Osteoblast (primary cell): ENCODE data around the gene TULP1. TPM values are rescaled to one million over a fixed set of nuclear protein-coding genes. Genes with fewer than 3 reads are reported as not detected.
"Not testable (repeated sequence)": the region's sequence is repeated elsewhere in the genome, so short reads cannot be mapped to it uniquely, and the experiment has no call there.

Experiments used
- DNase-seq: peaks from one replicate; pipeline ENCODE4 v3.0.0; 2011; ENCODE audit warnings: low spot score, mixed read lengths; ENCODE audit not compliant: insufficient read length; ENCODE audit errors: missing footprints
- H2AFZ ChIP-seq: 2 replicates; pipeline ENCODE4 v1.6.0; 2011; ENCODE audit warnings: mild to moderate bottlenecking, low read length
- H3K27ac ChIP-seq: 2 replicates; pipeline ENCODE4 v1.5.1; 2011; ENCODE audit warnings: mild to moderate bottlenecking, low read depth, low read length, moderate library complexity
- H3K27me3 ChIP-seq: 2 replicates; pipeline ENCODE4 v1.6.0; 2012; ENCODE audit warnings: mild to moderate bottlenecking, control low read depth, inconsistent platforms, low read length, moderate library complexity; ENCODE audit not compliant: insufficient read depth
- H3K36me3 ChIP-seq: 2 replicates; pipeline ENCODE4 v1.5.1; 2011; ENCODE audit warnings: mild to moderate bottlenecking, low read length, control low read depth, moderate library complexity; ENCODE audit not compliant: insufficient read depth
- H3K4me1 ChIP-seq: 2 replicates; pipeline ENCODE4 v1.5.1; 2011; ENCODE audit warnings: mild to moderate bottlenecking, low read length, control low read depth, moderate library complexity; ENCODE audit not compliant: insufficient read depth
- H3K4me2 ChIP-seq: 2 replicates; pipeline ENCODE4 v1.6.0; 2011; ENCODE audit warnings: mild to moderate bottlenecking, low read length; ENCODE audit not compliant: insufficient read depth
- H3K4me3 ChIP-seq: fragments of 200-600 bp; sonication (generic); 3 replicates; pipeline ENCODE4 v1.5.1; 2012; ENCODE audit warnings: mild to moderate bottlenecking, low read length, inconsistent platforms; ENCODE audit not compliant: insufficient read depth
- H3K79me2 ChIP-seq: 2 replicates; pipeline ENCODE4 v1.6.0; 2012; ENCODE audit warnings: mild to moderate bottlenecking, low read length, control low read depth, inconsistent platforms; ENCODE audit not compliant: insufficient read depth
- H3K9me3 ChIP-seq: 2 replicates; pipeline ENCODE4 v1.5.1; 2011; ENCODE audit warnings: low read depth, low read length, control low read depth
- H4K20me1 ChIP-seq: 2 replicates; pipeline ENCODE4 v1.6.0; 2012; ENCODE audit warnings: mild to moderate bottlenecking, low read length, control low read depth; ENCODE audit not compliant: insufficient read depth
- CTCF ChIP-seq: IDR thresholded peaks from 2 replicates; pipeline ENCODE4 v1.5.1; 2011; ENCODE audit warnings: mild to moderate bottlenecking, low read depth, low read length, moderate library complexity; ENCODE audit errors: extremely low read depth
- total RNA-seq: library from RNA; depleted of rRNA; stranded (reverse); fragments of >200 nt; gene quantifications from 2 replicates; pipeline ENCODE4 v1.2.3, GENCODE V29; 2012

Gene TULP1
- total RNA-seq, 1 donor, result not detected

- no peak for TF ChIP-seq CTCF
- no peaks in the 10 kb centered on the region for H3K79me2 ChIP-seq
- no peak for DNase-seq
- H3K4me1 ChIP-seq, result no peaks in the 10 kb centered on the region
- no peak overlapping the region for H3K4me2 ChIP-seq
- H3K27me3 ChIP-seq, result peaks cover 9% of the 10 kb centered on the region
- H3K27ac ChIP-seq, result no peak overlapping the region
- H3K4me3 ChIP-seq, result no peak overlapping the region
- no peak overlapping the region for H2AFZ ChIP-seq
- H3K9me3 ChIP-seq, result no peaks in the 10 kb centered on the region
- H4K20me1 ChIP-seq, result no peaks in the 10 kb centered on the region
- no peaks in the 10 kb centered on the region for H3K36me3 ChIP-seq
Observed at GRCh38 chr6:35518566-35519312, 6.0 kb upstream of the TULP1 start.

- not testable (repeated sequence) for H3K4me2 ChIP-seq, H3K27me3 ChIP-seq, H3K9me3 ChIP-seq, H2AFZ ChIP-seq, H3K4me1 ChIP-seq, H4K20me1 ChIP-seq, H3K27ac ChIP-seq, H3K4me3 ChIP-seq, H3K36me3 ChIP-seq, H3K79me2 ChIP-seq, DNase-seq
Observed at GRCh38 chr6:35517978-35518377, 5.3 kb upstream of the TULP1 start.

- no peak overlapping the region for H3K27ac ChIP-seq
- no peak overlapping the region for H2AFZ ChIP-seq
- H4K20me1 ChIP-seq, result no peaks in the 10 kb centered on the region
- no peak for DNase-seq
- no peak for TF ChIP-seq CTCF
- no peaks in the 10 kb centered on the region for H3K79me2 ChIP-seq
- H3K4me3 ChIP-seq, result no peak overlapping the region
- peaks cover 15% of the 10 kb centered on the region for H3K27me3 ChIP-seq
- no peaks in the 10 kb centered on the region for H3K36me3 ChIP-seq
- no peak overlapping the region for H3K4me2 ChIP-seq
- no peaks in the 10 kb centered on the region for H3K9me3 ChIP-seq
- H3K4me1 ChIP-seq, result no peaks in the 10 kb centered on the region
Observed at GRCh38 chr6:35516712-35517111, 4.0 kb upstream of the TULP1 start.

- not testable (repeated sequence) for H3K9me3 ChIP-seq, H3K36me3 ChIP-seq, H3K4me1 ChIP-seq, H3K27ac ChIP-seq, H2AFZ ChIP-seq, H4K20me1 ChIP-seq, H3K79me2 ChIP-seq, H3K4me2 ChIP-seq, H3K4me3 ChIP-seq
- H3K27me3 ChIP-seq, result peaks cover 19% of the 10 kb centered on the region
- DNase-seq, result peak; percentile 69
Observed at GRCh38 chr6:35515939-35516338, 3.2 kb upstream of the TULP1 start.

- Histone ChIP-seq H3K27me3 (peaks cover 26% of the 10 kb centered on the region), H2AFZ (no peak overlapping the region), H3K9me3 (no peaks in the 10 kb centered on the region), H3K36me3 (no peaks in the 10 kb centered on the region), H3K4me1 (no peaks in the 10 kb centered on the region), H3K27ac (no peak overlapping the region), H3K4me3 (no peak overlapping the region), H4K20me1 (no peaks in the 10 kb centered on the region), H3K79me2 (no peaks in the 10 kb centered on the region), H3K4me2 (no peak overlapping the region)
- no peak for TF ChIP-seq CTCF
- peak; percentile 54 for DNase-seq
Observed at GRCh38 chr6:35514587-35514986, 1.9 kb upstream of the TULP1 start.
